ENCODE measurements around the gene OXA1L.

DNA sequence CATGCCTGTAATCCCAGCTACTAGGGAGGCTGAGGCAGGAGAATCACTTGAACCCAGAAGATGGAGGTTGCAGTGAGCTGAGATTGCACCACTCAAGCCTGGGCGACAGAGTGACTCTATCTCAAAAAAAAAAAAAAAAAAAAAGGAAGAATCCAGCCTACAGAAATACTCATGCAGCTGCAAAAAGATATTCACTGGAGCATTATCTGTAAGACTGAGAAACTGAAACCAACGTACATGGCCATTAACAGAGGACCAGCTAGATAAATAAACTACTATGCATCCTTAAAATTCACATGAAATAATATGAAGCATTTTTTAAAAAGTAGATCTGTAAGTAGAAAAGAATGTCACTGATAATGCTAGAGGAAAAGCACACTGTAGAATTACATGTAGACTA lies 45.2 kb downstream of the OXA1L start:
- TF ChIP-seq, protein P1, sequence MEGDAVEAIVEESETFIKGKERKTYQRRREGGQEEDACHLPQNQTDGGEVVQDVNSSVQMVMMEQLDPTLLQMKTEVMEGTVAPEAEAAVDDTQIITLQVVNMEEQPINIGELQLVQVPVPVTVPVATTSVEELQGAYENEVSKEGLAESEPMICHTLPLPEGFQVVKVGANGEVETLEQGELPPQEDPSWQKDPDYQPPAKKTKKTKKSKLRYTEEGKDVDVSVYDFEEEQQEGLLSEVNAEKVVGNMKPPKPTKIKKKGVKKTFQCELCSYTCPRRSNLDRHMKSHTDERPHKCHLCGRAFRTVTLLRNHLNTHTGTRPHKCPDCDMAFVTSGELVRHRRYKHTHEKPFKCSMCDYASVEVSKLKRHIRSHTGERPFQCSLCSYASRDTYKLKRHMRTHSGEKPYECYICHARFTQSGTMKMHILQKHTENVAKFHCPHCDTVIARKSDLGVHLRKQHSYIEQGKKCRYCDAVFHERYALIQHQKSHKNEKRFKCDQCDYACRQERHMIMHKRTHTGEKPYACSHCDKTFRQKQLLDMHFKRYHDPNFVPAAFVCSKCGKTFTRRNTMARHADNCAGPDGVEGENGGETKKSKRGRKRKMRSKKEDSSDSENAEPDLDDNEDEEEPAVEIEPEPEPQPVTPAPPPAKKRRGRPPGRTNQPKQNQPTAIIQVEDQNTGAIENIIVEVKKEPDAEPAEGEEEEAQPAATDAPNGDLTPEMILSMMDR (IDR thresholded peaks at IDR 0.05; ENCODE audit: low read depth, low read length, poor library complexity, severe bottlenecking) = no peak
- no peak for TF ChIP-seq EZH2phosphoT487 (IDR thresholded peaks at IDR 0.05; ENCODE audit: borderline replicate concordance, low read length)

Data from DOHH2 (cell line).